OCI-LY7 (cell line): ENCODE measurements around the gene ADARB2. TPM values are rescaled to one million over a fixed set of nuclear protein-coding genes. Genes with fewer than 3 reads are reported as not detected.

Source experiments
- BruUV-seq: library from RNA; stranded (reverse); fragments of 400-500 nt; replicated peaks from 2 replicates; lab custom pipeline; 2021; lab: Mats Ljungman, UMichigan
- CTCF ChIA-PET: fragments of 300-600 bp; sonication (Branson Sonifier 250); formaldehyde crosslinking; loops from one replicate; lab custom pipeline; 2022; ENCODE audit warnings: antibody characterized with exemption; ENCODE audit not compliant: unreplicated experiment; lab: Charles Lee
- POLR2A ChIA-PET: fragments of 300-600 bp; sonication (Branson Sonifier 250); formaldehyde crosslinking; loops from one replicate; lab custom pipeline; 2022; ENCODE audit warnings: antibody characterized with exemption; lab: Charles Lee
- DNase-seq: peaks from one replicate; pipeline ENCODE4 v3.0.0-alpha.2; 2015; ENCODE audit warnings: low spot score
- H2AFZ ChIP-seq: fragments of 200-600 bp; sonication (generic), shearing (Covaris generic); 2 replicates; pipeline ENCODE4 v1.6.1; 2014; ENCODE audit warnings: mild to moderate bottlenecking, antibody characterized with exemption, low read length, moderate library complexity
- H3K27ac ChIP-seq: fragments of 200-600 bp; sonication (generic); 2 replicates; pipeline ENCODE4 v1.5.1; 2014; ENCODE audit warnings: mixed run types, low read depth, mild to moderate bottlenecking, moderate library complexity, low read length, inconsistent platforms; ENCODE audit not compliant: poor library complexity, severe bottlenecking
- H3K36me3 ChIP-seq: fragments of 200-600 bp; sonication (generic); 2 replicates; pipeline ENCODE4 v1.6.1; 2014; ENCODE audit warnings: mild to moderate bottlenecking, antibody characterized with exemption, low read length, moderate library complexity, mixed read lengths; ENCODE audit not compliant: insufficient read depth
- H3K4me1 ChIP-seq: fragments of 200-600 bp; sonication (generic); 2 replicates; pipeline ENCODE4 v1.5.1; 2014; ENCODE audit warnings: mild to moderate bottlenecking, low read length; ENCODE audit not compliant: insufficient read depth, poor library complexity, severe bottlenecking
- H3K4me2 ChIP-seq: fragments of 200-600 bp; sonication (generic); 2 replicates; pipeline ENCODE4 v1.6.1; 2014; ENCODE audit warnings: mild to moderate bottlenecking, low read length
- H3K4me3 ChIP-seq: fragments of 200-600 bp; sonication (generic); 2 replicates; pipeline ENCODE4 v1.5.1; 2014; ENCODE audit warnings: mild to moderate bottlenecking, low read depth, low read length; ENCODE audit not compliant: poor library complexity, severe bottlenecking
- H3K79me2 ChIP-seq: fragments of 200-600 bp; sonication (generic); 2 replicates; pipeline ENCODE4 v1.6.1; 2016; ENCODE audit warnings: low read depth, mild to moderate bottlenecking, low read length, moderate library complexity, mixed read lengths; ENCODE audit not compliant: insufficient read depth
- H3K9me2 ChIP-seq: fragments of 200-600 bp; sonication (generic); 2 replicates; pipeline ENCODE4 v1.6.1; 2016; ENCODE audit warnings: mild to moderate bottlenecking, low read length, mixed read lengths; ENCODE audit not compliant: insufficient read depth
- H3K9me3 ChIP-seq: fragments of 200-600 bp; sonication (generic); 2 replicates; pipeline ENCODE4 v1.6.1; 2014; ENCODE audit warnings: mild to moderate bottlenecking, mixed run types, low read length, mixed read lengths
- H4K20me1 ChIP-seq: fragments of 200-600 bp; sonication (generic); 2 replicates; pipeline ENCODE4 v1.6.1; 2014; ENCODE audit warnings: mild to moderate bottlenecking, antibody characterized with exemption, low read length, moderate library complexity, mixed read lengths; ENCODE audit not compliant: insufficient read depth
- CTCF ChIP-seq: fragments of 200-600 bp; sonication (generic); conservative IDR thresholded peaks from 2 replicates; pipeline ENCODE4 v1.5.1; 2014; ENCODE audit warnings: mild to moderate bottlenecking, antibody characterized with exemption, low read length, moderate library complexity, mixed read lengths
- EZH2phosphoT487 ChIP-seq: fragments of 200-600 bp; sonication (generic); IDR thresholded peaks from 2 replicates; pipeline ENCODE4 v1.6.1; 2018; ENCODE audit warnings: low read depth, borderline replicate concordance, mild to moderate bottlenecking, mixed run types, antibody characterized with exemption, low read length, moderate library complexity, mixed read lengths
- intact Hi-C: fragments of 100-400 bp; cut with micrococcal nuclease; formaldehyde crosslinking; loops from one replicate; pipeline ENCODE4 v1.10.0; 2022; ENCODE audit not compliant: unreplicated experiment
- total RNA-seq, 2 experiments: library from RNA; depleted of rRNA in 1 of 2; stranded (reverse); fragments of >200 nt in 1 of 2; shearing (Covaris generic) in 1 of 2; gene quantifications; 2 replicates each; pipeline ENCODE4 v1.2.3, GENCODE V29; 2014 to 2022

ADARB2 gene
- total RNA-seq, 2 experiments from 2014 or later: 0.03 TPM; not detected in 1

GRCh38 chr10:1406132-1406966, 331.0 kb downstream of the ADARB2 start:
- no TSS peak for BruUV-seq
- H3K9me2 ChIP-seq: no peaks in the 10 kb centered on the region
- TF ChIP-seq CTCF (no peak), EZH2phosphoT487 (no peak)
- no peaks in the 10 kb centered on the region for H3K9me3 ChIP-seq
- H3K4me2 ChIP-seq: no peak overlapping the region
- no peaks in the 10 kb centered on the region for H4K20me1 ChIP-seq
- no peak overlapping the region for H3K4me3 ChIP-seq
- intact Hi-C loops: no loop called here
- DNase-seq: no peak
- no peaks in the 10 kb centered on the region for H3K36me3 ChIP-seq
- no peaks in the 10 kb centered on the region for H3K79me2 ChIP-seq
- H3K4me1 ChIP-seq: no peaks in the 10 kb centered on the region
- ChIA-PET POLR2A (interaction anchor here (0.7 kb wide), 2 partner anchors 14 to 38 kb away, joined by 3 to 7 read pairs; no protein-coding TSS in a partner anchor), CTCF (no interaction called here)
- no peak overlapping the region for H3K27ac ChIP-seq
- H2AFZ ChIP-seq: no peak overlapping the region

GRCh38 chr10:1404323-1405260, 332.7 kb downstream of the ADARB2 start:
- Histone ChIP-seq H3K4me1 (no peaks in the 10 kb centered on the region), H3K9me2 (no peaks in the 10 kb centered on the region), H4K20me1 (no peaks in the 10 kb centered on the region), H3K4me3 (no peak overlapping the region), H2AFZ (no peak overlapping the region), H3K27ac (no peak overlapping the region), H3K9me3 (no peaks in the 10 kb centered on the region), H3K79me2 (no peaks in the 10 kb centered on the region), H3K36me3 (no peaks in the 10 kb centered on the region), H3K4me2 (no peak overlapping the region)
- POLR2A ChIA-PET: interaction anchor here (0.6 to 1.0 kb wide), 2 partner anchors 14 to 1054 kb away, joined by 3 read pairs; no protein-coding TSS in a partner anchor
- CTCF ChIA-PET: no interaction called here
- intact Hi-C loops: no loop called here
- BruUV-seq: no TSS peak
- no peak for DNase-seq
- TF ChIP-seq EZH2phosphoT487 (no peak), CTCF (no peak)
